Breast epithelium (tissue), 3 donors: ENCODE results near the gene SYCN.

Experiments
- CTCF ChIP-seq, 3 donors: fragments of 450-650 bp; IDR thresholded peaks; one replicate each; pipeline ENCODE4 v1.5.1; 2016 to 2017; ENCODE audit warnings: antibody characterized with exemption in 3 of 3, mild to moderate bottlenecking in 3 of 3, moderate library complexity in 3 of 3
- POLR2A ChIP-seq: fragments of 450-650 bp; IDR thresholded peaks from one replicate; pipeline ENCODE4 v1.6.1; 2016; ENCODE audit warnings: antibody characterized with exemption, mild to moderate bottlenecking, moderate library complexity
- POLR2AphosphoS5 ChIP-seq, 3 donors: sonication (generic); formaldehyde crosslinking; IDR thresholded peaks; one replicate each; pipeline ENCODE4 v1.6.1; 2017; ENCODE audit warnings: antibody characterized with exemption in 3 of 3

DNA sequence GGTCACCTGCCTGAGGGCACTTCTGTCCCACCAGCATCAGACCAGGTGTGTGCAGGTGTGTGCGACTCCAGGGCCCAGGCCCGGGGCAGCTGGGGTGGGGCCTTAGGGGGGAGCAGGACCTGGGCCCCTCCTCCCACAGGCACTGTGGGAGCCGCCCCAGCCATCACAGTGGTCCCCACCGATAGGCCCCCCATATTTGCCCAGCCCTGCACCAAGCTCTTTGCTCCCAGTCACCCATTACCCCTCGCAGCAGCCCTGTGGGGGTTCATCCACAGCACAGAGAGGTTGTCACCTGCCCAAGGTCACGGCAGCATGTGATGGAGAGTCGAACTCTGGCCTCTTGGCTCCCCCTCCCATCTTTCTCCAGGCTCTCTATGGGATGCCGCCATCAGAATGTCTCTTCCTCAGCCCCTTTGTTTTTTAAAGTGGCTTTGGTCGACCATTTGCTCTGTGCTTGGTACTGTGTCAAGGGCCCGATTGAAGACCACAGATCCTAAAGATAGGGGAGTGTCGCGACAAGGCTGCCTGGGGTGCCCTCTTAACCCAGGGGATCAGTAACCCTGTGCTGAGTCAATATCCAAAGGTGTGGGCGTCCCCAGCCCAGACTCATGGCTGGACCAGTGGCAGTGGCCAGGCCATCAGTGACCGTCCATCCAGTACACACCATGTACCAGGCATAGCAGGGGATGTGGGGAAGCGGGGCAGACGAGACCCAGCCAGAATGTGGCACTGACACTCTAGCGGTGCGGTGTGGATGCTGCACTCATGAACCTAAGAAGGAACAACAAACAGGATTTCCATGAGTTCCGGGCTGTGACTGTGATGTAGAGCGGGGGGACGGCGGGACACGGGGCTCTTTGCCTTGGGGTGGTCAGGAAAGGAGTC is 35.6 kb downstream of the SYCN start:
- no peak for TF ChIP-seq CTCF (IDR thresholded peaks at IDR 0.05)
- TF ChIP-seq POLR2A: no peak
- TF ChIP-seq POLR2AphosphoS5 (IDR thresholded peaks at IDR 0.05): no peak
